SW 1271 (cell line): ENCODE data around the gene MAT1A.

ENCODE experiments used
- DNase-seq, 2 experiments: peaks; one replicate each; lab custom pipeline; 2025; lab: John Stamatoyannopoulos, UW

MAT1A gene

GRCh38 chr10:80281784-80282765, 7.4 kb downstream of the MAT1A start:
- DNase-seq, result no peak

- no peak for DNase-seq
These were observed 8.2 kb downstream of the MAT1A start for GRCh38 chr10:80281292-80281691.

GRCh38 chr10:80280071-80280800, 9.2 kb downstream of the MAT1A start:
- DNase-seq, result no peak

- no peak for DNase-seq
These were observed 10.3 kb downstream of the MAT1A start for GRCh38 chr10:80279146-80279545.

GRCh38 chr10:80278480-80278879, 11.0 kb downstream of the MAT1A start:
- DNase-seq, result no peak

GRCh38 chr10:80277567-80278250, 11.7 kb downstream of the MAT1A start:
- no peak for DNase-seq

- no peak for DNase-seq
These were observed 12.4 kb downstream of the MAT1A start for GRCh38 chr10:80277016-80277415.

GRCh38 chr10:80276335-80276734, 13.1 kb downstream of the MAT1A start:
- no peak for DNase-seq

- no peak for DNase-seq
These were observed 13.7 kb downstream of the MAT1A start for GRCh38 chr10:80275756-80276155.

- DNase-seq, result no peak
These were observed 14.3 kb downstream of the MAT1A start for GRCh38 chr10:80275135-80275498.

GRCh38 chr10:80274396-80275134, 14.9 kb downstream of the MAT1A start:
- no peak for DNase-seq

GRCh38 chr10:80273523-80274170, 15.8 kb downstream of the MAT1A start:
- DNase-seq, result no peak

GRCh38 chr10:80272793-80273522, 16.5 kb downstream of the MAT1A start:
- no peak for DNase-seq

- DNase-seq, result no peak
These were observed 18.0 kb downstream of the MAT1A start for GRCh38 chr10:80271416-80271815.

- DNase-seq, result no peak
These were observed 18.6 kb downstream of the MAT1A start for GRCh38 chr10:80270887-80271286.

GRCh38 chr10:80268938-80269588, 20.4 kb downstream of the MAT1A start:
- DNase-seq, result no peak

- DNase-seq, result no peak
These were observed 21.2 kb downstream of the MAT1A start for GRCh38 chr10:80268266-80268665.

GRCh38 chr10:80266513-80266863, 23.0 kb downstream of the MAT1A start:
- DNase-seq, result no peak

GRCh38 chr10:80265740-80266512, 23.5 kb downstream of the MAT1A start:
- no peak for DNase-seq
